Measurements from ENCODE around the gene SORBS2. TPM values are rescaled to one million over a fixed set of nuclear protein-coding genes. Genes with fewer than 3 reads are reported as not detected.
A peak's percentile ranks its signal among the peaks of the same experiment; 100 is the strongest.

The SORBS2 gene
- total RNA-seq, 2 donors from 2014 or later = 210 to 218 TPM

- DNase-seq (peak in 1 of 4 donors; percentile 32), ATAC-seq (no peak)
- no peak for TF ChIP-seq POLR2A (IDR thresholded peaks at IDR 0.05)
- TF ChIP-seq CTCF (IDR thresholded peaks at IDR 0.05) = no peak
- H3K36me3 ChIP-seq (replicated peaks in 1 of 2; ENCODE audit: insufficient read depth in 1 of 2, low read depth in 2 of 2) = no peaks in the 10 kb centered on the region
- H3K4me1 ChIP-seq = peaks cover 35% of the 10 kb centered on the region
- no peaks in the 10 kb centered on the region for H3K27me3 ChIP-seq
- WGBS, 2 donors = 44 to 55% methylated on average over 3 of the region's 3 CpGs
- H3K27ac ChIP-seq = no peak overlapping the region
- no peak overlapping the region for H3K4me3 ChIP-seq
- H3K9me3 ChIP-seq = no peaks in the 10 kb centered on the region
- intact Hi-C loops (cut with DNase I) = no loop called here
Measured at GRCh38 chr4:185754961-185755360, 57.0 kb downstream of the SORBS2 start.

DNA sequence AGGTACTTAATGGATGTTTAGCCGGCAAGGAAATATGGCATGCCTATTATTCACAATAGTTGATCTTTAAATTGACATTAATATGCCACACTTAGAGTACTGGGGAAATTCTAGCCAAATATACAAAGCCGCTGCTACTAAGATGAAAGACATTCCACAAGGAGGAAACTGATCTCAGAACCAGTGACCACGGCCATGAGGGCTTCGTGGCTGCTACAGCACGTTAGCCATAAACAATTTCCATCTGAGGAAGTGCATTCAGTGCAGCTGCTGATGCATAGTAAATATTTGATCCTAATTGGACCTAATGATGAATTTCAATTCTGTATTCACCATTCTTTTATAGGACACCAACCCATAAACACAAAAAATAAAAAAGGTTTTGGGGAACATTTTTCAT is 59.1 kb downstream of the SORBS2 start:
- DNase-seq (no peak), ATAC-seq (no peak)
- no peaks in the 10 kb centered on the region for H3K36me3 ChIP-seq (replicated peaks in 1 of 2; ENCODE audit: insufficient read depth in 1 of 2, low read depth in 2 of 2)
- TF ChIP-seq CTCF (IDR thresholded peaks at IDR 0.05) (no peak), POLR2A (IDR thresholded peaks at IDR 0.05) (no peak)
- H3K4me1 ChIP-seq = peaks cover 19% of the 10 kb centered on the region
- H3K9me3 ChIP-seq = no peaks in the 10 kb centered on the region
- no peak overlapping the region for H3K4me3 ChIP-seq
- no peak overlapping the region for H3K27ac ChIP-seq
- intact Hi-C loops (cut with DNase I) = no loop called here
- WGBS, 2 donors = 66 to 74% methylated on average over 5 of the region's 5 CpGs
- H3K27me3 ChIP-seq = no peaks in the 10 kb centered on the region

GRCh38 chr4:185749858-185750257 is 62.1 kb downstream of the SORBS2 start:
- no peaks in the 10 kb centered on the region for H3K27me3 ChIP-seq
- DNase-seq (no peak), ATAC-seq (no peak)
- H3K4me1 ChIP-seq = peaks cover 11% of the 10 kb centered on the region
- H3K36me3 ChIP-seq (replicated peaks in 1 of 2; ENCODE audit: insufficient read depth in 1 of 2, low read depth in 2 of 2) = no peaks in the 10 kb centered on the region
- TF ChIP-seq POLR2A (IDR thresholded peaks at IDR 0.05) = no peak
- no peak for TF ChIP-seq CTCF (IDR thresholded peaks at IDR 0.05)
- no peaks in the 10 kb centered on the region for H3K9me3 ChIP-seq
- H3K4me3 ChIP-seq = no peak overlapping the region
- WGBS, 2 donors = 71 to 88% methylated on average over 5 of the region's 5 CpGs
- H3K27ac ChIP-seq = no peak overlapping the region
- intact Hi-C loops (cut with DNase I) = no loop called here

GRCh38 chr4:185748901-185749390 is 63.0 kb downstream of the SORBS2 start:
- no peaks in the 10 kb centered on the region for H3K9me3 ChIP-seq
- DNase-seq = no peak
- ATAC-seq = no peak
- 81 to 86% methylated on average over 3 of the region's 3 CpGs for WGBS, 2 donors
- intact Hi-C loops (cut with DNase I) = no loop called here
- H3K36me3 ChIP-seq (replicated peaks in 1 of 2; ENCODE audit: insufficient read depth in 1 of 2, low read depth in 2 of 2) = no peaks in the 10 kb centered on the region
- no peaks in the 10 kb centered on the region for H3K27me3 ChIP-seq
- no peak overlapping the region for H3K27ac ChIP-seq
- TF ChIP-seq CTCF (IDR thresholded peaks at IDR 0.05) (no peak), POLR2A (IDR thresholded peaks at IDR 0.05) (no peak)
- peaks cover 12% of the 10 kb centered on the region for H3K4me1 ChIP-seq
- H3K4me3 ChIP-seq = no peak overlapping the region

DNA sequence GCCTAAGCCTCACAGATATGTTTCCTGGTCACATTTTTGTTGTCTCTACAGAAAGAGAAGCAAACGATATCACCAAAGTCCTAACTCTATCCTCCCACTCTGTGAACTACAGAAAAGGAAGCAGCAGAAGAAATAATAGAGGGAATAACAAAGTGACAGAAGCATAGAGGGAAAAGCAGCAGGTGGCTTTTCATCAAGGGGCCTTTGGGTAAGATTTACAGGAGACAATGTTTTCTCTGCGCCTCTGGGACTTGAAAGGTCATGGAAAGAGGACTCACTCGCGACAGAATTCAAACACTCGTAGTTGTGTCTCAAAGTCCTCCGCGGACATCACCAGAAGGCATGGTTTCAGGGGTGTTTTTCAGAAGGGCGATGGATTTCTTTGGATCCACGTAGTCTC is 66.1 kb downstream of the SORBS2 start:
- no peak for DNase-seq

More for the DNA sequence above, 66.1 kb downstream of the SORBS2 start:
- WGBS, 2 donors = 80 to 87% methylated on average over 9 of the region's 9 CpGs
- H3K9me3 ChIP-seq = no peaks in the 10 kb centered on the region
- no peak overlapping the region for H3K4me3 ChIP-seq
- no peak for ATAC-seq
- H3K27me3 ChIP-seq = no peaks in the 10 kb centered on the region
- H3K27ac ChIP-seq = no peak overlapping the region
- TF ChIP-seq POLR2A (IDR thresholded peaks at IDR 0.05) (no peak), CTCF (IDR thresholded peaks at IDR 0.05) (no peak)
- intact Hi-C loops (cut with DNase I) = no loop called here
- H3K36me3 ChIP-seq (replicated peaks in 1 of 2; ENCODE audit: insufficient read depth in 1 of 2, low read depth in 2 of 2) = no peaks in the 10 kb centered on the region
- peaks cover 32% of the 10 kb centered on the region for H3K4me1 ChIP-seq
